WTC11 (cell line): ENCODE measurements around the gene MAP3K2.

Experiments
- FOXJ3 ChIP-seq: sonication (generic); formaldehyde crosslinking; IDR thresholded peaks from 2 replicates; pipeline ENCODE4 v1.9.0; 2021; ENCODE audit warnings: missing genetic modification reagents, mild to moderate bottlenecking, borderline replicate concordance
- NFE2L1 ChIP-seq: sonication (generic); formaldehyde crosslinking; IDR thresholded peaks from 2 replicates; pipeline ENCODE4 v1.8.1; 2023; ENCODE audit warnings: missing genetic modification reagents
- ZNF121 ChIP-seq: sonication (generic); formaldehyde crosslinking; IDR thresholded peaks from 2 replicates; pipeline ENCODE4 v1.8.0; 2023; ENCODE audit warnings: missing genetic modification reagents
- TF ChIP-seq, protein P1 (sequence below): sonication (generic); formaldehyde crosslinking; IDR thresholded peaks from 2 replicates; pipeline ENCODE4 v1.8.1; 2023; ENCODE audit warnings: mild to moderate bottlenecking, missing genetic modification reagents, moderate library complexity
- TF ChIP-seq, protein P2 (sequence below): fragments of 200-600 bp; IDR thresholded peaks from 2 replicates; pipeline ENCODE4 v1.8.0; 2022; ENCODE audit warnings: antibody characterized with exemption
- TF ChIP-seq, protein P3 (sequence below): sonication (generic); formaldehyde crosslinking; conservative IDR thresholded peaks from 2 replicates; pipeline ENCODE4 v1.8.1; 2022; ENCODE audit warnings: mild to moderate bottlenecking, missing genetic modification reagents
- TF ChIP-seq, protein P4 (sequence below): sonication (generic); formaldehyde crosslinking; IDR thresholded peaks from 2 replicates; pipeline ENCODE4 v1.8.0; 2022; ENCODE audit warnings: mild to moderate bottlenecking, missing genetic modification reagents
- TF ChIP-seq, protein P5 (sequence below): fragments of 250-450 bp; sonication (Bioruptor Pico); conservative IDR thresholded peaks from 2 replicates; pipeline ENCODE4 v1.9.0; 2021; ENCODE audit warnings: mild to moderate bottlenecking

DNA sequence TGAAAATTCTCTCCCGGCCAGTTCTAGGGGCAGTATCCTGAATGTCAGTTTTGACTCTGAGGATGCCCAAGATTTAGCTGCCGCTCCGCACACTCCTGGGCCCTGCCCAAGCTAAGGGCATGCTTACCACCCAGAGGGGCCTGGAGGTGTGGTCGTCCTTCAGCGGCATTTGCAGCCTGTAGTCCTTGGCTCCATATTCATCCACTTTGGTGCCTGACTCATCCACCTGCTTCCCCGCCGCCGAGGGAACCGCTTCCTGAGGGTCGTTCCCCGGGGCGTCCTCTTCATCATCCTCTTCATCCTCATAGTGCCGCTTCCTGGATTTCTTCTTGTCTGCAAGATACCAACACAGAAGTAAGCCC lies 94.4 kb downstream of the MAP3K2 start:
- TF ChIP-seq ZNF121 (CRISPR knock-in tag): no peak
- TF ChIP-seq, protein P1, sequence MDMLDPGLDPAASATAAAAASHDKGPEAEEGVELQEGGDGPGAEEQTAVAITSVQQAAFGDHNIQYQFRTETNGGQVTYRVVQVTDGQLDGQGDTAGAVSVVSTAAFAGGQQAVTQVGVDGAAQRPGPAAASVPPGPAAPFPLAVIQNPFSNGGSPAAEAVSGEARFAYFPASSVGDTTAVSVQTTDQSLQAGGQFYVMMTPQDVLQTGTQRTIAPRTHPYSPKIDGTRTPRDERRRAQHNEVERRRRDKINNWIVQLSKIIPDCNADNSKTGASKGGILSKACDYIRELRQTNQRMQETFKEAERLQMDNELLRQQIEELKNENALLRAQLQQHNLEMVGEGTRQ (CRISPR knock-in tag): no peak
- TF ChIP-seq, protein P2, sequence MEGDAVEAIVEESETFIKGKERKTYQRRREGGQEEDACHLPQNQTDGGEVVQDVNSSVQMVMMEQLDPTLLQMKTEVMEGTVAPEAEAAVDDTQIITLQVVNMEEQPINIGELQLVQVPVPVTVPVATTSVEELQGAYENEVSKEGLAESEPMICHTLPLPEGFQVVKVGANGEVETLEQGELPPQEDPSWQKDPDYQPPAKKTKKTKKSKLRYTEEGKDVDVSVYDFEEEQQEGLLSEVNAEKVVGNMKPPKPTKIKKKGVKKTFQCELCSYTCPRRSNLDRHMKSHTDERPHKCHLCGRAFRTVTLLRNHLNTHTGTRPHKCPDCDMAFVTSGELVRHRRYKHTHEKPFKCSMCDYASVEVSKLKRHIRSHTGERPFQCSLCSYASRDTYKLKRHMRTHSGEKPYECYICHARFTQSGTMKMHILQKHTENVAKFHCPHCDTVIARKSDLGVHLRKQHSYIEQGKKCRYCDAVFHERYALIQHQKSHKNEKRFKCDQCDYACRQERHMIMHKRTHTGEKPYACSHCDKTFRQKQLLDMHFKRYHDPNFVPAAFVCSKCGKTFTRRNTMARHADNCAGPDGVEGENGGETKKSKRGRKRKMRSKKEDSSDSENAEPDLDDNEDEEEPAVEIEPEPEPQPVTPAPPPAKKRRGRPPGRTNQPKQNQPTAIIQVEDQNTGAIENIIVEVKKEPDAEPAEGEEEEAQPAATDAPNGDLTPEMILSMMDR: no peak
- TF ChIP-seq, protein P3, sequence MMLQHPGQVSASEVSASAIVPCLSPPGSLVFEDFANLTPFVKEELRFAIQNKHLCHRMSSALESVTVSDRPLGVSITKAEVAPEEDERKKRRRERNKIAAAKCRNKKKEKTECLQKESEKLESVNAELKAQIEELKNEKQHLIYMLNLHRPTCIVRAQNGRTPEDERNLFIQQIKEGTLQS (CRISPR knock-in tag): no peak
- no peak for TF ChIP-seq FOXJ3 (CRISPR knock-in tag)
- TF ChIP-seq, protein P4, sequence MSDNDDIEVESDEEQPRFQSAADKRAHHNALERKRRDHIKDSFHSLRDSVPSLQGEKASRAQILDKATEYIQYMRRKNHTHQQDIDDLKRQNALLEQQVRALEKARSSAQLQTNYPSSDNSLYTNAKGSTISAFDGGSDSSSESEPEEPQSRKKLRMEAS: no peak
- TF ChIP-seq NFE2L1 (CRISPR knock-in tag): no peak
- TF ChIP-seq, protein P5, sequence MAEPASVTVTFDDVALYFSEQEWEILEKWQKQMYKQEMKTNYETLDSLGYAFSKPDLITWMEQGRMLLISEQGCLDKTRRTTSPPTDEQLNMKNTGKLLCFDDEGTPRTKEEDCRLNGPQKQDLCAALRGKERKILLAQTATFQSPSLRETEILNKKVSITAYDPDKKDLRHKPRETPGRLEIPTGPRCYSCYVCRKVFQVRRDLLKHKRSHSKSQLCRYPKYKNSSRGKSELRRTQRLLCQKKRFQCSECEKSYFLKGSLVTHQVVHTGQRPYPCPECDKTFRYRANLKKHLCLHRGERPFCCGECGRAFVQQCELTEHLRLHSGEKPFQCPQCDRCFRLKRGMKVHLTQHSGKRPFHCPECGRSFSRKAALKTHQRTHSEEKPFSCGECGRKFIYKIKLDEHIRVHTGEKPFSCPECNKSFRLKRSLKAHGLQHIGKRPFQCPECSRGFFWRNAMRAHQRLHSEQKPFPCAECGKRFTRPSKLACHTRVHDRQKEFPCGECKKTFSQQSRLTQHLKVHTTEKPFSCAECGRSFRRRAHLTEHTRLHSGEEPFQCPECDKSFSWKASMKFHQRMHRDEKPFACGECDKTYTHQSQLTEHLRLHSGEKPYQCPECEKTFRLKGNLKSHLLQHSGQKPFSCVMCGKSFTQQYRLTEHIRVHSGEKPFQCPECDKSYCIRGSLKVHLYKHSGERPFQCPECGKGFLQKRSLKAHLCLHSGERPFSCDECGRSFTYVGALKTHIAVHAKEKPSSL (CRISPR knock-in tag): no peak
